Esophagus muscularis mucosa (tissue), 3 donors: ENCODE data around the gene ADAMTS17.

Experiments used
- CTCF ChIP-seq, 3 experiments: fragments of 200-600 bp in 2 of 3; fragments of 450-650 bp in 1 of 3; sonication (generic) in 2 of 3; IDR thresholded peaks; one replicate each; pipeline ENCODE4 v1.5.1; 2017 to 2019; ENCODE audit warnings: antibody characterized with exemption in 3 of 3, mild to moderate bottlenecking in 2 of 3, moderate library complexity in 1 of 3
- POLR2A ChIP-seq: fragments of 450-650 bp; IDR thresholded peaks from one replicate; pipeline ENCODE4 v1.6.1; 2017; ENCODE audit warnings: antibody characterized with exemption, moderate library complexity, mild to moderate bottlenecking, low read depth
- POLR2AphosphoS5 ChIP-seq, 2 donors: sonication (generic); formaldehyde crosslinking; IDR thresholded peaks; one replicate each; pipeline ENCODE4 v1.6.1; 2017; ENCODE audit warnings: antibody characterized with exemption in 2 of 2

- TF ChIP-seq CTCF (IDR thresholded peaks at IDR 0.05), result no peak
- no peak for TF ChIP-seq POLR2AphosphoS5 (IDR thresholded peaks at IDR 0.05)
- TF ChIP-seq POLR2A, result no peak
Observed at GRCh38 chr15:100058458-100058857, 283.3 kb downstream of the ADAMTS17 start.
